OCI-LY3 (cell line): Measurements from ENCODE around the gene GAL3ST1.

ENCODE experiments used
- H2AFZ ChIP-seq: fragments of 200-600, 300-600 bp; shearing (Covaris generic); 2 replicates; pipeline ENCODE4 v1.6.0; 2014; ENCODE audit warnings: antibody characterized with exemption, low read depth, low read length
- H3K27ac ChIP-seq: fragments of 200-600, 300-600 bp; sonication (generic); 2 replicates; pipeline ENCODE4 v1.5.1; 2014; ENCODE audit warnings: mild to moderate bottlenecking, low read length, moderate library complexity, mixed read lengths
- H3K27me3 ChIP-seq: fragments of 200-600, 300-600 bp; sonication (generic); 2 replicates; pipeline ENCODE4 v1.6.1; 2014; ENCODE audit warnings: low read depth, low read length, mixed read lengths
- H3K36me3 ChIP-seq: fragments of 200-600, 300-600 bp; sonication (generic); replicated peaks from 2 replicates; pipeline ENCODE3; 2014; ENCODE audit warnings: low read depth, low read length, mixed read lengths
- H3K4me1 ChIP-seq: fragments of 300-600, 200-600 bp; sonication (generic); 2 replicates; pipeline ENCODE4 v1.6.1; 2014; ENCODE audit warnings: low read length, mixed read lengths
- H3K4me2 ChIP-seq: fragments of 200-600, 300-600 bp; sonication (generic); 2 replicates; pipeline ENCODE4 v1.6.1; 2014; ENCODE audit warnings: low read length, mixed read lengths
- H3K4me3 ChIP-seq: fragments of 300-600, 200-600 bp; sonication (generic); 2 replicates; pipeline ENCODE4 v1.5.1; 2014; ENCODE audit warnings: antibody characterized with exemption, mild to moderate bottlenecking, low read length, moderate library complexity
- H3K79me2 ChIP-seq: fragments of 300-600, 200-600 bp; shearing (Covaris generic); 2 replicates; pipeline ENCODE4 v1.6.1; 2014; ENCODE audit warnings: mild to moderate bottlenecking, low read length, mixed read lengths
- H3K9ac ChIP-seq: fragments of 300-600, 200-600 bp; shearing (Covaris generic); 2 replicates; pipeline ENCODE4 v1.6.0; 2014; ENCODE audit warnings: mild to moderate bottlenecking, low read length, moderate library complexity
- H3K9me3 ChIP-seq: fragments of 200-600, 300-600 bp; shearing (Covaris generic); 2 replicates; pipeline ENCODE4 v1.6.1; 2014; ENCODE audit warnings: low read length, mixed read lengths; ENCODE audit not compliant: insufficient read depth
- H4K20me1 ChIP-seq: fragments of 200-600, 300-600 bp; sonication (generic); 2 replicates; pipeline ENCODE4 v1.6.1; 2016; ENCODE audit warnings: low read length, mixed read lengths; ENCODE audit not compliant: insufficient read depth
- CTCF ChIP-seq: fragments of 200-600, 300-600 bp; sonication (generic); IDR thresholded peaks from 2 replicates; pipeline ENCODE4 v1.5.1; 2014; ENCODE audit warnings: antibody characterized with exemption, low read length, low read depth
- EZH2phosphoT487 ChIP-seq: fragments of 200-600 bp; shearing (Covaris generic); IDR thresholded peaks from 2 replicates; pipeline ENCODE4 v1.6.1; 2018; ENCODE audit warnings: antibody characterized with exemption, mixed run types, low read depth

GAL3ST1 gene

GRCh38 chr22:30610299-30610698, 35.8 kb upstream of the GAL3ST1 start:
- H3K27me3 ChIP-seq, result no peaks in the 10 kb centered on the region
- no peak overlapping the region for H3K9ac ChIP-seq
- H4K20me1 ChIP-seq, result no peaks in the 10 kb centered on the region
- no peak for TF ChIP-seq EZH2phosphoT487
- no peak for TF ChIP-seq CTCF
- no peaks in the 10 kb centered on the region for H3K9me3 ChIP-seq
- H3K4me3 ChIP-seq, result no peak overlapping the region
- H3K4me2 ChIP-seq, result no peak overlapping the region
- no peak overlapping the region for H2AFZ ChIP-seq
- peaks cover 47% of the 10 kb centered on the region for H3K4me1 ChIP-seq
- no peak overlapping the region for H3K27ac ChIP-seq
- no peaks in the 10 kb centered on the region for H3K79me2 ChIP-seq
- H3K36me3 ChIP-seq, result no peaks in the 10 kb centered on the region

GRCh38 chr22:30609260-30610185, 35.1 kb upstream of the GAL3ST1 start:
- H4K20me1 ChIP-seq, result no peaks in the 10 kb centered on the region
- H3K27ac ChIP-seq, result peak overlapping the region; percentile 14; the same call in 1 of the 2 replicates
- peak overlapping the region; percentile 93 for H3K4me2 ChIP-seq
- H3K4me1 ChIP-seq, result peaks cover 49% of the 10 kb centered on the region
- H3K36me3 ChIP-seq, result no peaks in the 10 kb centered on the region
- no peaks in the 10 kb centered on the region for H3K9me3 ChIP-seq
- no peak for TF ChIP-seq CTCF
- TF ChIP-seq EZH2phosphoT487, result no peak
- peak overlapping the region; percentile 50 for H3K4me3 ChIP-seq
- H3K9ac ChIP-seq, result peak overlapping the region; percentile 14; the same call in 1 of the 2 replicates
- peak overlapping the region; percentile 26; the same call in 1 of the 2 replicates for H2AFZ ChIP-seq
- H3K79me2 ChIP-seq, result no peaks in the 10 kb centered on the region
- no peaks in the 10 kb centered on the region for H3K27me3 ChIP-seq

- H3K4me1 ChIP-seq, result peaks cover 49% of the 10 kb centered on the region
- H3K36me3 ChIP-seq, result no peaks in the 10 kb centered on the region
- no peak overlapping the region for H3K9ac ChIP-seq
- no peaks in the 10 kb centered on the region for H3K27me3 ChIP-seq
- H4K20me1 ChIP-seq, result no peaks in the 10 kb centered on the region
- peak overlapping the region; percentile 9; the same call in 1 of the 2 replicates for H3K4me3 ChIP-seq
- H3K79me2 ChIP-seq, result no peaks in the 10 kb centered on the region
- TF ChIP-seq CTCF (no peak), EZH2phosphoT487 (no peak)
- H3K27ac ChIP-seq, result no peak overlapping the region
- no peak overlapping the region for H2AFZ ChIP-seq
- H3K4me2 ChIP-seq, result peak overlapping the region; percentile 93
- no peaks in the 10 kb centered on the region for H3K9me3 ChIP-seq
Measured at GRCh38 chr22:30607939-30608338, 33.5 kb upstream of the GAL3ST1 start.

- Histone ChIP-seq H3K4me3 (peak overlapping the region; percentile 89), H3K36me3 (no peaks in the 10 kb centered on the region), H3K9me3 (no peaks in the 10 kb centered on the region), H3K4me1 (peaks cover 49% of the 10 kb centered on the region), H3K9ac (peak overlapping the region; percentile 66; the same call in 1 of the 2 replicates), H3K4me2 (peak overlapping the region; percentile 93), H3K79me2 (no peaks in the 10 kb centered on the region), H3K27me3 (no peaks in the 10 kb centered on the region), H2AFZ (peak overlapping the region; percentile 97), H4K20me1 (no peaks in the 10 kb centered on the region), H3K27ac (no peak overlapping the region)
- no peak for TF ChIP-seq EZH2phosphoT487
- TF ChIP-seq CTCF, result no peak
Measured at GRCh38 chr22:30607300-30607930, 33.0 kb upstream of the GAL3ST1 start.
